Panc1 (cell line): ENCODE data around the gene PAK3. TPM values are rescaled to one million over a fixed set of nuclear protein-coding genes. Genes with fewer than 3 reads are reported as not detected.

Source experiments
- ATAC-seq: fragments of 200-7000 bp; cut with Tn5 transposase; 2 replicates; pipeline ENCODE4 v1.9.1; 2020; ENCODE audit warnings: mild to moderate bottlenecking, moderate library complexity
- BruUV-seq: library from RNA; stranded (reverse); fragments of 400-500 nt; replicated peaks from 2 replicates; lab custom pipeline; 2021; lab: Mats Ljungman, UMichigan
- CTCF ChIA-PET: fragments of 300-600 bp; sonication (Branson Sonifier 250); formaldehyde crosslinking; loops from one replicate; lab custom pipeline; 2022; ENCODE audit warnings: antibody characterized with exemption; lab: Charles Lee
- POLR2A ChIA-PET: fragments of 300-600 bp; sonication (Branson Sonifier 250); formaldehyde crosslinking; loops from one replicate; lab custom pipeline; 2022; ENCODE audit warnings: antibody characterized with exemption; lab: Charles Lee
- DNase-seq: peaks from one replicate; pipeline ENCODE4 v3.0.0-alpha.2; 2010; ENCODE audit warnings: low read depth, low spot score
- H3K27ac ChIP-seq: 2 replicates; pipeline ENCODE4 v1.5.1; 2011; ENCODE audit warnings: mild to moderate bottlenecking, low read length, inconsistent platforms
- H3K27me3 ChIP-seq: fragments of 200-500 bp; sonication (Bioruptor generic); 2 replicates; pipeline ENCODE4 v1.6.0; 2014; ENCODE audit warnings: low read length, inconsistent platforms; ENCODE audit not compliant: control insufficient read depth, insufficient read depth
- H3K36me3 ChIP-seq: fragments of 200-500 bp; sonication (Bioruptor generic); 2 replicates; pipeline ENCODE4 v1.5.1; 2014; ENCODE audit warnings: inconsistent platforms, mild to moderate bottlenecking, low read length, moderate library complexity; ENCODE audit not compliant: control insufficient read depth, insufficient read depth
- H3K4me1 ChIP-seq: 2 replicates; pipeline ENCODE4 v1.5.1; 2011; ENCODE audit warnings: inconsistent platforms, mild to moderate bottlenecking, low read length, moderate library complexity; ENCODE audit not compliant: control insufficient read depth, insufficient read depth
- H3K4me3 ChIP-seq, 2 experiments: 2 replicates each; pipeline ENCODE4 v1.5.1; 2011 to 2012; ENCODE audit warnings: low read depth in 2 of 2, low read length in 2 of 2, mild to moderate bottlenecking in 2 of 2, inconsistent platforms in 1 of 2, moderate library complexity in 1 of 2
- H3K9me3 ChIP-seq: fragments of 200-500 bp; sonication (Bioruptor generic); 2 replicates; pipeline ENCODE4 v1.5.1; 2014; ENCODE audit warnings: low read depth, mild to moderate bottlenecking, inconsistent platforms, low read length, moderate library complexity; ENCODE audit not compliant: control insufficient read depth, insufficient read depth
- POLR2AphosphoS5 ChIP-seq: IDR thresholded peaks from 2 replicates; pipeline ENCODE4 v1.6.1; 2012; ENCODE audit warnings: mild to moderate bottlenecking, low read depth, low read length, moderate library complexity
- SIN3A ChIP-seq: IDR thresholded peaks from 2 replicates; pipeline ENCODE4 v1.6.1; 2012; ENCODE audit warnings: low read depth, mild to moderate bottlenecking, low read length, moderate library complexity, borderline replicate concordance; ENCODE audit not compliant: insufficient read depth
- TCF7L2 ChIP-seq: IDR thresholded peaks from 2 replicates; pipeline ENCODE4 v1.6.1; 2011; ENCODE audit warnings: mild to moderate bottlenecking, low read depth, low read length, inconsistent platforms
- in situ Hi-C: cut with HindIII; loops from 2 replicates; pipeline ENCODE4 v1.10.0; 2016; ENCODE audit warnings: low sequenced_read_pairs, low pct_unique_long_range_greater_than_20kb
- intact Hi-C: fragments of 100-400 bp; cut with micrococcal nuclease; formaldehyde crosslinking; loops from one replicate; pipeline ENCODE4 v1.10.0; 2022; ENCODE audit not compliant: unreplicated experiment
- total RNA-seq: library from RNA; stranded (reverse); gene quantifications from one replicate; pipeline ENCODE4 v1.2.1, GENCODE V29; 2021; ENCODE audit not compliant: unreplicated experiment
- TF ChIP-seq, protein P1 (sequence below), 2 experiments: IDR thresholded peaks; 2 replicates each; pipeline ENCODE4 v1.6.1; 2011 to 2012; ENCODE audit warnings: low read depth in 2 of 2, control low read depth in 1 of 2, low read length in 1 of 2, mild to moderate bottlenecking in 1 of 2, moderate library complexity in 1 of 2; ENCODE audit not compliant: insufficient read depth in 1 of 2
- TF ChIP-seq, protein P2 (sequence below): fragments of 450-650 bp; IDR thresholded peaks from 2 replicates; pipeline ENCODE4 v1.5.1; 2017; ENCODE audit warnings: mild to moderate bottlenecking

Gene PAK3
- total RNA-seq, 1 experiment from 2014 or later, result 0.15 TPM

DNA sequence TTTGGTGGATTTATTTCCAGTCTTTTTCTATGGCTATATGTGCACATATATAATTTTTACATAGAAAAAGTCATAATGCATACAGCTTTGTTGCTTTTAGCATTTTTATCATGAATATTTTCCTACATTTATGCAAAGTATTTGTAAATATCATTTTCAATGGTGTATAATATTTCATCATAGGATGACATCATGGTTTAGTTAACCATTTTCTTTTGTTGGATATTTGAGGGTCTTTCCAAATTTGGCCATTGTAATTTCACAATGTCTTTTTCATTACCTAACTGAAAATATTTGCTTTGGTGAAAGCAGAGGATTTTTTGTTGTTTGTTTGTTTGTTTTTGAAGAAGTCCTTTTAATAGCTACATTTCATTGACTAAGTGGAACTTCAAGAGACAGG is 31.0 kb downstream of the PAK3 start:
- TF ChIP-seq, protein P1, sequence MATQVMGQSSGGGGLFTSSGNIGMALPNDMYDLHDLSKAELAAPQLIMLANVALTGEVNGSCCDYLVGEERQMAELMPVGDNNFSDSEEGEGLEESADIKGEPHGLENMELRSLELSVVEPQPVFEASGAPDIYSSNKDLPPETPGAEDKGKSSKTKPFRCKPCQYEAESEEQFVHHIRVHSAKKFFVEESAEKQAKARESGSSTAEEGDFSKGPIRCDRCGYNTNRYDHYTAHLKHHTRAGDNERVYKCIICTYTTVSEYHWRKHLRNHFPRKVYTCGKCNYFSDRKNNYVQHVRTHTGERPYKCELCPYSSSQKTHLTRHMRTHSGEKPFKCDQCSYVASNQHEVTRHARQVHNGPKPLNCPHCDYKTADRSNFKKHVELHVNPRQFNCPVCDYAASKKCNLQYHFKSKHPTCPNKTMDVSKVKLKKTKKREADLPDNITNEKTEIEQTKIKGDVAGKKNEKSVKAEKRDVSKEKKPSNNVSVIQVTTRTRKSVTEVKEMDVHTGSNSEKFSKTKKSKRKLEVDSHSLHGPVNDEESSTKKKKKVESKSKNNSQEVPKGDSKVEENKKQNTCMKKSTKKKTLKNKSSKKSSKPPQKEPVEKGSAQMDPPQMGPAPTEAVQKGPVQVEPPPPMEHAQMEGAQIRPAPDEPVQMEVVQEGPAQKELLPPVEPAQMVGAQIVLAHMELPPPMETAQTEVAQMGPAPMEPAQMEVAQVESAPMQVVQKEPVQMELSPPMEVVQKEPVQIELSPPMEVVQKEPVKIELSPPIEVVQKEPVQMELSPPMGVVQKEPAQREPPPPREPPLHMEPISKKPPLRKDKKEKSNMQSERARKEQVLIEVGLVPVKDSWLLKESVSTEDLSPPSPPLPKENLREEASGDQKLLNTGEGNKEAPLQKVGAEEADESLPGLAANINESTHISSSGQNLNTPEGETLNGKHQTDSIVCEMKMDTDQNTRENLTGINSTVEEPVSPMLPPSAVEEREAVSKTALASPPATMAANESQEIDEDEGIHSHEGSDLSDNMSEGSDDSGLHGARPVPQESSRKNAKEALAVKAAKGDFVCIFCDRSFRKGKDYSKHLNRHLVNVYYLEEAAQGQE (IDR thresholded peaks at IDR 0.05; ENCODE audit: insufficient read depth in 1 of 2, low read depth in 2 of 2, low read length in 1 of 2), result no peak
- TF ChIP-seq SIN3A (no peak), POLR2AphosphoS5 (no peak), TCF7L2 (no peak)
- TF ChIP-seq, protein P2, sequence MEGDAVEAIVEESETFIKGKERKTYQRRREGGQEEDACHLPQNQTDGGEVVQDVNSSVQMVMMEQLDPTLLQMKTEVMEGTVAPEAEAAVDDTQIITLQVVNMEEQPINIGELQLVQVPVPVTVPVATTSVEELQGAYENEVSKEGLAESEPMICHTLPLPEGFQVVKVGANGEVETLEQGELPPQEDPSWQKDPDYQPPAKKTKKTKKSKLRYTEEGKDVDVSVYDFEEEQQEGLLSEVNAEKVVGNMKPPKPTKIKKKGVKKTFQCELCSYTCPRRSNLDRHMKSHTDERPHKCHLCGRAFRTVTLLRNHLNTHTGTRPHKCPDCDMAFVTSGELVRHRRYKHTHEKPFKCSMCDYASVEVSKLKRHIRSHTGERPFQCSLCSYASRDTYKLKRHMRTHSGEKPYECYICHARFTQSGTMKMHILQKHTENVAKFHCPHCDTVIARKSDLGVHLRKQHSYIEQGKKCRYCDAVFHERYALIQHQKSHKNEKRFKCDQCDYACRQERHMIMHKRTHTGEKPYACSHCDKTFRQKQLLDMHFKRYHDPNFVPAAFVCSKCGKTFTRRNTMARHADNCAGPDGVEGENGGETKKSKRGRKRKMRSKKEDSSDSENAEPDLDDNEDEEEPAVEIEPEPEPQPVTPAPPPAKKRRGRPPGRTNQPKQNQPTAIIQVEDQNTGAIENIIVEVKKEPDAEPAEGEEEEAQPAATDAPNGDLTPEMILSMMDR, result no peak
- ChIA-PET POLR2A (interaction anchor here (0.6 kb wide), 1 partner anchor 521 kb away, joined by 3 read pairs; no protein-coding TSS in a partner anchor), CTCF (no interaction called here)
- no peak overlapping the region for H3K4me3 ChIP-seq
- no peak overlapping the region for H3K27ac ChIP-seq
- intact Hi-C loops (no loop called here), in situ Hi-C loops (no loop called here)
- H3K4me1 ChIP-seq, result no peaks in the 10 kb centered on the region
- DNase-seq, result no peak
- H3K9me3 ChIP-seq, result no peaks in the 10 kb centered on the region
- ATAC-seq, result no peak
- BruUV-seq, result no TSS peak
- H3K36me3 ChIP-seq, result no peaks in the 10 kb centered on the region
- no peaks in the 10 kb centered on the region for H3K27me3 ChIP-seq

DNA sequence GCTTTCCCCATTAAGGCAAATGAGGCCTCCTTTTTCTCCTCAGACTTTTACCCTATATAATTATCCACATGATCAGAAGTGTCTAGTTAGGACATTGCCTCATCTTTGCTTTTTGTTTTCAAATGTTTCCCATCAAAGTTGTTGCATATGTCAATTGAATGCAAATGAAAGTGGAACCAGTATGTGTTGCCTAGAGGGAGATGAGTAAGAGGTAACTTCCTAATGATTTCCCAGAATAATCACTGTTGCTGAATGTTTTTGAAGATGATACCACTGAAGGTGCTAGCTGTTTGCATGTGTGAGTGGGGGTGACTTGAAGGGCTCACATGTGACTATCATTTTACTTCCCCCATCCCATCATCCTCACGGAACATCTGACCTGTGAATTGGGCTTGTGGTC is 33.9 kb downstream of the PAK3 start:
- CTCF ChIA-PET, result no interaction called here
- ATAC-seq, result no peak
- POLR2A ChIA-PET, result no interaction called here
- intact Hi-C loops, result no loop called here
- no peak for DNase-seq
- TF ChIP-seq SIN3A (no peak), POLR2AphosphoS5 (no peak), TCF7L2 (no peak)
- TF ChIP-seq, protein P1 (IDR thresholded peaks at IDR 0.05; ENCODE audit: insufficient read depth in 1 of 2, low read depth in 2 of 2, low read length in 1 of 2), result no peak
- TF ChIP-seq, protein P2, result no peak
- in situ Hi-C loops, result no loop called here
- H3K27ac ChIP-seq, result no peak overlapping the region
- no TSS peak for BruUV-seq
- no peaks in the 10 kb centered on the region for H3K9me3 ChIP-seq
- no peaks in the 10 kb centered on the region for H3K4me1 ChIP-seq
- H3K36me3 ChIP-seq, result no peaks in the 10 kb centered on the region
- H3K27me3 ChIP-seq, result no peaks in the 10 kb centered on the region
- H3K4me3 ChIP-seq, result no peak overlapping the region
